Right atrium auricular region (tissue), 2 donors: ENCODE results near the gene AHCYL2. TPM values are rescaled to one million over a fixed set of nuclear protein-coding genes. Genes with fewer than 3 reads are reported as not detected.

Experiments used
- DNase-seq: peaks from one replicate; pipeline ENCODE4 v3.0.0-alpha.2; 2019; ENCODE audit warnings: low spot score
- H3K27ac ChIP-seq, 2 donors: fragments of 200-600 bp; sonication (generic); 1 replicate in 1 of 2; 2 replicates in 1 of 2; pipeline ENCODE4 v1.5.1; 2016 to 2019
- H3K27me3 ChIP-seq, 2 donors: fragments of 200-600 bp; sonication (generic); one replicate each; pipeline versions ENCODE4 v1.5.1 to v1.6.0; 2017 to 2019
- H3K36me3 ChIP-seq: fragments of 200-600 bp; sonication (generic); one replicate; pipeline ENCODE4 v1.5.1; 2016
- H3K4me1 ChIP-seq, 2 donors: fragments of 200-600 bp; sonication (generic); one replicate each; pipeline versions ENCODE4 v1.5.1 to v1.6.0; 2017 to 2019
- H3K4me3 ChIP-seq, 2 donors: fragments of 200-600 bp; sonication (generic); 1 replicate in 1 of 2; 2 replicates in 1 of 2; pipeline ENCODE4 v1.5.1; 2017 to 2019; ENCODE audit warnings: mild to moderate bottlenecking in 1 of 2, moderate library complexity in 1 of 2
- H3K9me3 ChIP-seq, 2 donors: fragments of 200-600 bp; sonication (generic); one replicate each; pipeline ENCODE4 v1.5.1; 2019
- CTCF ChIP-seq, 2 donors: fragments of 200-600 bp; sonication (generic); IDR thresholded peaks; one replicate each; pipeline ENCODE4 v1.5.1; 2019; ENCODE audit warnings: antibody characterized with exemption in 2 of 2
- total RNA-seq, 2 donors: library from RNA; depleted of rRNA; stranded (reverse); fragments of >200 nt; gene quantifications; one replicate each; pipeline ENCODE4 v1.1.0, GENCODE V29; 2016

AHCYL2 gene
- total RNA-seq, 2 donors from 2014 or later, result 5.6 to 6.5 TPM

- Histone ChIP-seq H3K27me3 (no peaks in the 10 kb centered on the region), H3K4me1 (peaks cover 0 to 6% of the 10 kb centered on the region in 2 donors), H3K4me3 (no peak overlapping the region), H3K9me3 (peaks cover 0 to 7% of the 10 kb centered on the region in 2 donors), H3K36me3 (no peaks in the 10 kb centered on the region), H3K27ac (no peak overlapping the region)
- TF ChIP-seq CTCF (IDR thresholded peaks at IDR 0.05), result no peak
- DNase-seq, result no peak
Measured at GRCh38 chr7:129450295-129450694, 225.5 kb downstream of the AHCYL2 start.

GRCh38 chr7:129452589-129453231 lies 227.9 kb downstream of the AHCYL2 start:
- no peak for DNase-seq
- Histone ChIP-seq H3K36me3 (peaks cover 10% of the 10 kb centered on the region), H3K27ac (peak overlapping the region in 1 of 2 donors; percentile 54), H3K9me3 (peaks cover 0 to 7% of the 10 kb centered on the region in 2 donors), H3K4me1 (peaks cover 0 to 6% of the 10 kb centered on the region in 2 donors), H3K4me3 (no peak overlapping the region), H3K27me3 (no peaks in the 10 kb centered on the region)
- no peak for TF ChIP-seq CTCF (IDR thresholded peaks at IDR 0.05)

GRCh38 chr7:129453510-129454248 lies 228.8 kb downstream of the AHCYL2 start:
- TF ChIP-seq CTCF (IDR thresholded peaks at IDR 0.05), result no peak
- Histone ChIP-seq H3K4me3 (no peak overlapping the region), H3K27me3 (no peaks in the 10 kb centered on the region), H3K4me1 (peaks cover 0 to 6% of the 10 kb centered on the region in 2 donors), H3K27ac (peak overlapping the region; percentile 7 to 54), H3K9me3 (peaks cover 0 to 6% of the 10 kb centered on the region in 2 donors), H3K36me3 (peaks cover 15% of the 10 kb centered on the region)
- no peak for DNase-seq

- H3K9me3 ChIP-seq, result peaks cover 0 to under 1% of the 10 kb centered on the region in 2 donors
- no peak for TF ChIP-seq CTCF (IDR thresholded peaks at IDR 0.05)
- peaks cover 19% of the 10 kb centered on the region for H3K36me3 ChIP-seq
- no peak for DNase-seq
- no peaks in the 10 kb centered on the region for H3K27me3 ChIP-seq
- peak overlapping the region; percentile 7 to 54 for H3K27ac ChIP-seq
- H3K4me1 ChIP-seq, result peaks cover 0 to 6% of the 10 kb centered on the region in 2 donors
- H3K4me3 ChIP-seq, result no peak overlapping the region
Measured at GRCh38 chr7:129454249-129454551, 229.4 kb downstream of the AHCYL2 start.

GRCh38 chr7:129456421-129456820 lies 231.6 kb downstream of the AHCYL2 start:
- Histone ChIP-seq H3K9me3 (no peaks in the 10 kb centered on the region), H3K27ac (no peak overlapping the region), H3K4me3 (no peak overlapping the region), H3K27me3 (no peaks in the 10 kb centered on the region), H3K4me1 (peaks cover 0 to 6% of the 10 kb centered on the region in 2 donors), H3K36me3 (peaks cover 29% of the 10 kb centered on the region)
- TF ChIP-seq CTCF (IDR thresholded peaks at IDR 0.05), result no peak
- no peak for DNase-seq
